Caco-2 (cell line): Measurements from ENCODE around the gene NPAS2. TPM values are rescaled to one million over a fixed set of nuclear protein-coding genes. Genes with fewer than 3 reads are reported as not detected.

Experiments used
- BruUV-seq: library from RNA; stranded (reverse); fragments of 400-500 nt; replicated peaks from 2 replicates; lab custom pipeline; 2021; lab: Mats Ljungman, UMichigan
- CTCF ChIA-PET: fragments of 300-600 bp; sonication (Branson Sonifier 250); formaldehyde crosslinking; loops from one replicate; lab custom pipeline; 2022; ENCODE audit warnings: antibody characterized with exemption; lab: Charles Lee
- POLR2A ChIA-PET: fragments of 300-600 bp; sonication (Branson Sonifier 250); formaldehyde crosslinking; loops from one replicate; lab custom pipeline; 2022; ENCODE audit warnings: antibody characterized with exemption; lab: Charles Lee
- DNase-seq, 2 experiments: peaks; one replicate each; pipeline versions ENCODE4 v3.0.0 to v3.0.0-alpha.2; 2020 to 2022
- H3K27me3 ChIP-seq: replicated peaks from 2 replicates; pipeline ENCODE4 v1.6.0; 2011; ENCODE audit warnings: low read length; ENCODE audit not compliant: control insufficient read depth, insufficient read depth
- H3K36me3 ChIP-seq: 2 replicates; pipeline ENCODE4 v1.5.1; 2011; ENCODE audit warnings: low read length; ENCODE audit not compliant: control insufficient read depth, insufficient read depth
- H3K4me1 ChIP-seq: fragments of 250-450 bp; sonication (Bioruptor Pico); 2 replicates; pipeline ENCODE4 v1.5.1; 2020; ENCODE audit warnings: mild to moderate bottlenecking
- H3K4me3 ChIP-seq: 2 replicates; pipeline ENCODE4 v1.5.1; 2011; ENCODE audit warnings: low read depth, mild to moderate bottlenecking, control low read depth, low read length
- H3K9me3 ChIP-seq: fragments of 250-450 bp; sonication (Bioruptor Pico); 2 replicates; pipeline ENCODE4 v1.5.1; 2020; ENCODE audit warnings: mild to moderate bottlenecking, moderate library complexity
- H3K27ac Mint-ChIP-seq: one replicate; pipeline ENCODE4 v1.8.0; 2022; ENCODE audit warnings: mixed read lengths; ENCODE audit not compliant: unreplicated experiment
- H3K27me3 Mint-ChIP-seq: one replicate; pipeline ENCODE4 v1.8.0; 2022; ENCODE audit warnings: mixed read lengths; ENCODE audit not compliant: insufficient read depth, unreplicated experiment
- H3K36me3 Mint-ChIP-seq: one replicate; pipeline ENCODE4 v1.8.0; 2022; ENCODE audit warnings: mild to moderate bottlenecking, mixed read lengths; ENCODE audit not compliant: insufficient read depth, unreplicated experiment
- H3K4me1 Mint-ChIP-seq: one replicate; pipeline ENCODE4 v1.8.0; 2022; ENCODE audit warnings: low read depth, mixed read lengths; ENCODE audit not compliant: unreplicated experiment
- H3K4me3 Mint-ChIP-seq: one replicate; pipeline ENCODE4 v1.8.0; 2022; ENCODE audit warnings: mild to moderate bottlenecking, moderate library complexity, mixed read lengths; ENCODE audit not compliant: unreplicated experiment
- H3K9me3 Mint-ChIP-seq: one replicate; pipeline ENCODE4 v1.8.0; 2022; ENCODE audit warnings: mixed read lengths; ENCODE audit not compliant: unreplicated experiment
- intact Hi-C: fragments of 100-400 bp; cut with micrococcal nuclease; formaldehyde crosslinking; loops from one replicate; pipeline ENCODE4 v1.10.0; 2022; ENCODE audit not compliant: unreplicated experiment
- total RNA-seq: library from RNA; stranded (reverse); gene quantifications from 2 replicates; pipeline ENCODE4 v1.2.3, GENCODE V29; 2022
- TF ChIP-seq, protein P1 (sequence below), 2 experiments: fragments of 200-600 bp in 1 of 2; IDR thresholded peaks; 1 replicate in 1 of 2; 2 replicates in 1 of 2; pipeline versions ENCODE4 v1.5.1 to v1.8.0; 2011 to 2022; ENCODE audit warnings: antibody characterized with exemption in 1 of 2, control low read depth in 1 of 2, inconsistent platforms in 1 of 2, low read depth in 1 of 2, low read length in 1 of 2, mild to moderate bottlenecking in 1 of 2, moderate library complexity in 1 of 2; ENCODE audit not compliant: insufficient read depth in 1 of 2, severe bottlenecking in 1 of 2, unreplicated experiment in 1 of 2

The NPAS2 gene
- total RNA-seq, 1 experiment from 2014 or later: 2.8 TPM

DNA sequence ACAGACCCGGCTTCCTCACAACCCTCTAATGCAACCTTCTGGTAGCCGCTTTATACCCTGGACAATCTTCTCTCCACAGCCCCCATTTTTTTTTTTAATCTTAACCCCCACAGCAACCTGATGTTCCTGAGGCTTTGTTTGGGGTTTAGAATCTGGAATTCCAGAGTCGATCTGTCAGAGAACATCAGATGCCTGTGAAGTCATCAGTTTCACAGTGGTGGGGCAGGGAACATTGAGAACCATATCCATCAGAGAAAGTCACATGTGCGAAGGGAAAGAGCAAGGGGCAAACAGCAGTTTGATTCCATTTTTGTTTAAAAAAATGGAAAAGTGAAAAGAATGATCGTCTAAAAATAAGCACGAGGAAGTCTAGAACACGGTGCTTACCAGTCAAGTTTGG lies 20.6 kb downstream of the NPAS2 start:
- no peaks in the 10 kb centered on the region for H3K27me3 Mint-ChIP-seq
- H3K9me3 Mint-ChIP-seq: no peaks in the 10 kb centered on the region
- CTCF ChIA-PET: no interaction called here
- intact Hi-C loops: loop anchor here (1.0 kb wide), 1 partner anchor 44 kb away; no protein-coding TSS in a partner anchor
- DNase-seq: no peak
- H3K27ac Mint-ChIP-seq: no peak overlapping the region
- TF ChIP-seq, protein P1, sequence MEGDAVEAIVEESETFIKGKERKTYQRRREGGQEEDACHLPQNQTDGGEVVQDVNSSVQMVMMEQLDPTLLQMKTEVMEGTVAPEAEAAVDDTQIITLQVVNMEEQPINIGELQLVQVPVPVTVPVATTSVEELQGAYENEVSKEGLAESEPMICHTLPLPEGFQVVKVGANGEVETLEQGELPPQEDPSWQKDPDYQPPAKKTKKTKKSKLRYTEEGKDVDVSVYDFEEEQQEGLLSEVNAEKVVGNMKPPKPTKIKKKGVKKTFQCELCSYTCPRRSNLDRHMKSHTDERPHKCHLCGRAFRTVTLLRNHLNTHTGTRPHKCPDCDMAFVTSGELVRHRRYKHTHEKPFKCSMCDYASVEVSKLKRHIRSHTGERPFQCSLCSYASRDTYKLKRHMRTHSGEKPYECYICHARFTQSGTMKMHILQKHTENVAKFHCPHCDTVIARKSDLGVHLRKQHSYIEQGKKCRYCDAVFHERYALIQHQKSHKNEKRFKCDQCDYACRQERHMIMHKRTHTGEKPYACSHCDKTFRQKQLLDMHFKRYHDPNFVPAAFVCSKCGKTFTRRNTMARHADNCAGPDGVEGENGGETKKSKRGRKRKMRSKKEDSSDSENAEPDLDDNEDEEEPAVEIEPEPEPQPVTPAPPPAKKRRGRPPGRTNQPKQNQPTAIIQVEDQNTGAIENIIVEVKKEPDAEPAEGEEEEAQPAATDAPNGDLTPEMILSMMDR (IDR thresholded peaks at IDR 0.05; ENCODE audit: insufficient read depth in 1 of 2, low read depth in 1 of 2, low read length in 1 of 2, severe bottlenecking in 1 of 2, unreplicated experiment in 1 of 2): no peak
- POLR2A ChIA-PET: no interaction called here
- peaks cover 6% of the 10 kb centered on the region for H3K4me1 Mint-ChIP-seq
- H3K4me3 Mint-ChIP-seq: no peak overlapping the region
- no peaks in the 10 kb centered on the region for H3K36me3 Mint-ChIP-seq
- H3K4me3 ChIP-seq: no peak overlapping the region
- no TSS peak for BruUV-seq
- no peaks in the 10 kb centered on the region for H3K27me3 ChIP-seq
- H3K36me3 ChIP-seq: no peaks in the 10 kb centered on the region
- 0 out of 2 replicates have a peak, but pooled peaks cover 3% of the 10 kb centered on the region for H3K9me3 ChIP-seq
- H3K4me1 ChIP-seq: peaks cover 17% of the 10 kb centered on the region

DNA sequence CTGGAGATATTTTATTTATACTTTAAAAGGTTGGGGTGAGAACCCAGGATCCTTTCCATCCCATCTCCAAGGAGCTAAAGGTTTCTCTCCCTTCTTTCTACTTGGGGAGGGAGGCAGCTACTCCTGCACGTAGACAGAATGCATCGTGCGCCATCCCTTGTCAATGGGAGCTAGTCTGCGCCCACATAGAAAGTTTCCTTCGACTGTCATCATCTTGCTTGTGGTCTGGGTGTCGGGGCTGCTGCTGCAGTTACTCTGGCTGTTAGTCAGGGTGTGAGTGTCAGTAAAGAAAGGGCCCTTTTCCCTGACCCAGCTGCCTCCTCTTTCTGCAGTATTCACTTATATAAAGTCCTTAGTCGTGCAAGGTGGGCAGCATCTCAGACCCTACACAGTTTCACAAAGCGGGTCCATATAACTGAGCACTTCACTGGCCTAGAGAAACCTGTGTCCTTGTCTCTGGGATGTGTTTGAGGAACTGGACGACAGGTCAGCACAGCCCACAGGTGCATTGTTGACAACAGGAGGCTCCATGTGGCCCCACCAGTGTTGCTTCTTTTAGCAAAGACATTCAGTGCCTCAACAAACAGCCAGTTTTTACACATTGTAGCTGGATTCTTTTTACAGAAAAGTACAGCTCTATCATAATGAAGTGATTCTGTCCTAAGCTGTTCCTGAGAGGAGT lies 22.4 kb downstream of the NPAS2 start:
- ChIA-PET CTCF (no interaction called here), POLR2A (no interaction called here)
- no peaks in the 10 kb centered on the region for H3K9me3 Mint-ChIP-seq
- intact Hi-C loops: no loop called here
- H3K4me3 Mint-ChIP-seq: no peak overlapping the region
- Histone ChIP-seq H3K27me3 (no peaks in the 10 kb centered on the region), H3K4me3 (no peak overlapping the region), H3K9me3 (0 out of 2 replicates have a peak, but pooled peaks cover 7% of the 10 kb centered on the region), H3K4me1 (peaks cover 17% of the 10 kb centered on the region), H3K36me3 (no peaks in the 10 kb centered on the region)
- peaks cover 6% of the 10 kb centered on the region for H3K4me1 Mint-ChIP-seq
- no peak overlapping the region for H3K27ac Mint-ChIP-seq
- BruUV-seq: no TSS peak
- no peak for DNase-seq
- TF ChIP-seq, protein P1 (IDR thresholded peaks at IDR 0.05; ENCODE audit: insufficient read depth in 1 of 2, low read depth in 1 of 2, low read length in 1 of 2, severe bottlenecking in 1 of 2, unreplicated experiment in 1 of 2): no peak
- H3K36me3 Mint-ChIP-seq: no peaks in the 10 kb centered on the region
- no peaks in the 10 kb centered on the region for H3K27me3 Mint-ChIP-seq

DNA sequence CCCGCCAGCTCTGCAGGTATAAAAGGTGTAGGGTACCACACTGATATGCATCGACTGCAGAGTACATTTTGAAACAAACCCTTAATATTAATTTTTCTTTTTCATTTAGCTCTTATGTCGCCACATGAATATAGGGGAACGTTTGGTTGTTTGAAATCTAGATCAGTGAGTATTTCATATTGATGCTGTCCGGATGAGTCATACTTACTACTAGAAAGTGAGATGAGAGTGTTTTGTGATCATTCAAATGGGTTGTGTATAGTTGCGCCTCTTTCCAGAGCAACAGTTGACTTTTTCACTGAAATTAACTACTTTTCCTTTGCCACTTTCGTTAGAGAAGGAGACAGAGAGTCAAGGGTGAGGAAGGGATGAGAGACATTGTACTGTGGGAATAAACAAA lies 24.6 kb downstream of the NPAS2 start:
- H3K27me3 Mint-ChIP-seq: no peaks in the 10 kb centered on the region
- no peak for DNase-seq
- no peak overlapping the region for H3K4me3 Mint-ChIP-seq
- Histone ChIP-seq H3K9me3 (0 out of 2 replicates have a peak, but pooled peaks cover 5% of the 10 kb centered on the region), H3K4me3 (no peak overlapping the region), H3K27me3 (no peaks in the 10 kb centered on the region), H3K36me3 (no peaks in the 10 kb centered on the region), H3K4me1 (peaks cover 17% of the 10 kb centered on the region)
- intact Hi-C loops: no loop called here
- peaks cover 6% of the 10 kb centered on the region for H3K4me1 Mint-ChIP-seq
- CTCF ChIA-PET: no interaction called here
- H3K9me3 Mint-ChIP-seq: no peaks in the 10 kb centered on the region
- POLR2A ChIA-PET: no interaction called here
- no TSS peak for BruUV-seq
- TF ChIP-seq, protein P1 (IDR thresholded peaks at IDR 0.05; ENCODE audit: insufficient read depth in 1 of 2, low read depth in 1 of 2, low read length in 1 of 2, severe bottlenecking in 1 of 2, unreplicated experiment in 1 of 2): no peak
- H3K36me3 Mint-ChIP-seq: no peaks in the 10 kb centered on the region
- no peak overlapping the region for H3K27ac Mint-ChIP-seq
